ENCODE measurements around the gene KCNA10. TPM values are rescaled to one million over a fixed set of nuclear protein-coding genes. Genes with fewer than 3 reads are reported as not detected.

The KCNA10 gene
- total RNA-seq, 2 experiments from 2014 or later = not detected

DNA sequence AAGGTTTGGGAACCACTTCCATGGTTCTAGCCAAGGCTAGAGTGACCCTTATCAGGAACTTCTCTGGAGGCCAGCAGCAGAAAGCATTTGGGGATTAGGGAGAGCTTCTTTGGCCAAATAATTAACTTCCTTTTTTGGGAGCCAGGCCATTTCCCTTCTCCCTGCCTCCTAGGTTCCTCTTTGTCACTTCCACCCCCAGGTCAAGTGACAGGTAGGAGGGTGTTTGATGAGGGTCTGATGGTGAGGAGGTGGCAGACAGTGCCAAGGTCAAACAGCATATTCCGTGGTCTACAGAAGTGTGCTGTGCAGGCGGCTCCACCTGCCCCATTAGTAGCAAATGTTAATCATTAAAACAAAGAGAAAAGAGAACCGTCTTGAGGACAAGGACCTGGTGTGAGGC lies 1.9 kb upstream of the KCNA10 start:
- TF ChIP-seq EZH2phosphoT487 (IDR thresholded peaks at IDR 0.05; ENCODE audit: borderline replicate concordance, low read depth, low read length) = no peak
- TF ChIP-seq, protein P1, sequence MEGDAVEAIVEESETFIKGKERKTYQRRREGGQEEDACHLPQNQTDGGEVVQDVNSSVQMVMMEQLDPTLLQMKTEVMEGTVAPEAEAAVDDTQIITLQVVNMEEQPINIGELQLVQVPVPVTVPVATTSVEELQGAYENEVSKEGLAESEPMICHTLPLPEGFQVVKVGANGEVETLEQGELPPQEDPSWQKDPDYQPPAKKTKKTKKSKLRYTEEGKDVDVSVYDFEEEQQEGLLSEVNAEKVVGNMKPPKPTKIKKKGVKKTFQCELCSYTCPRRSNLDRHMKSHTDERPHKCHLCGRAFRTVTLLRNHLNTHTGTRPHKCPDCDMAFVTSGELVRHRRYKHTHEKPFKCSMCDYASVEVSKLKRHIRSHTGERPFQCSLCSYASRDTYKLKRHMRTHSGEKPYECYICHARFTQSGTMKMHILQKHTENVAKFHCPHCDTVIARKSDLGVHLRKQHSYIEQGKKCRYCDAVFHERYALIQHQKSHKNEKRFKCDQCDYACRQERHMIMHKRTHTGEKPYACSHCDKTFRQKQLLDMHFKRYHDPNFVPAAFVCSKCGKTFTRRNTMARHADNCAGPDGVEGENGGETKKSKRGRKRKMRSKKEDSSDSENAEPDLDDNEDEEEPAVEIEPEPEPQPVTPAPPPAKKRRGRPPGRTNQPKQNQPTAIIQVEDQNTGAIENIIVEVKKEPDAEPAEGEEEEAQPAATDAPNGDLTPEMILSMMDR (conservative IDR thresholded peaks at IDR 0.05; ENCODE audit: low read length) = no peak
- intact Hi-C loops (cut with micrococcal nuclease; ENCODE audit: unreplicated experiment) = loop anchor here (5.0 to 10.0 kb wide), 2 partner anchors 246 to 474 kb away; no protein-coding TSS in a partner anchor

DNA sequence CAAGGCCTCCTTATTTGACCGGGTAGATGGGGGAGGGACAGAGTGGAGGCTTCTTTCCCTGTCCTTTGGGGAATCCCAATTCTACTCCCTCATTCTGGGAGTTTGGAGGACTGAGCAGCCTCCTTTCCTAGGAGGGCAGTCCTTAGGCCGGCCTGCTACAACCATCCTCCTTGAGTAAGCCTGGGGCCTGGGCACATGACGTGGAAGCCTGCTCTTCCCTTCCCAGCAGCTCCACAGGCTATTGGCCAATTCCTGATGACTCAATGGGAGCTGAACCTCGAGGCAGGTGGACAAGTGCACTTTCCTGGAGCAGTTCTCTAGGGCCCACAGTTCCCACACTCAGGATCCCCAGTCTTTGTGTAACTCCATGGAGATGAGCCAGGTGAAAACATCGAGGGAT lies 3.1 kb downstream of the KCNA10 start:
- H3K4me1 ChIP-seq (ENCODE audit: insufficient read depth, low read length, poor library complexity, severe bottlenecking) = no peaks in the 10 kb centered on the region
- no peaks in the 10 kb centered on the region for H3K9me3 ChIP-seq (ENCODE audit: low read length)
- no peak overlapping the region for H2AFZ ChIP-seq (ENCODE audit: low read length)
- no peak overlapping the region for H3K4me2 ChIP-seq (ENCODE audit: low read length)
- H3K79me2 ChIP-seq (ENCODE audit: insufficient read depth, low read depth, low read length) = no peaks in the 10 kb centered on the region
- intact Hi-C loops (cut with micrococcal nuclease; ENCODE audit: unreplicated experiment) = no loop called here
- TF ChIP-seq, protein P1 (conservative IDR thresholded peaks at IDR 0.05; ENCODE audit: low read length) = no peak
- no peak for TF ChIP-seq EZH2phosphoT487 (IDR thresholded peaks at IDR 0.05; ENCODE audit: borderline replicate concordance, low read depth, low read length)
- CTCF ChIA-PET (ENCODE audit: unreplicated experiment) = no interaction called here
- H3K27ac ChIP-seq (ENCODE audit: low read depth, low read length, poor library complexity, severe bottlenecking) = no peak overlapping the region
- no peaks in the 10 kb centered on the region for H4K20me1 ChIP-seq (ENCODE audit: insufficient read depth, low read length)
- POLR2A ChIA-PET = no interaction called here
- no peaks in the 10 kb centered on the region for H3K36me3 ChIP-seq (ENCODE audit: insufficient read depth, low read length)
- no TSS peak for BruUV-seq (replicated peaks)
- no peaks in the 10 kb centered on the region for H3K9me2 ChIP-seq (ENCODE audit: insufficient read depth, low read length)
- H3K4me3 ChIP-seq (ENCODE audit: low read depth, low read length, poor library complexity, severe bottlenecking) = no peak overlapping the region
- DNase-seq (ENCODE audit: low spot score) = no peak

More for the DNA sequence above, 1.9 kb upstream of the KCNA10 start:
- no peak overlapping the region for H3K4me2 ChIP-seq (ENCODE audit: low read length)
- DNase-seq (ENCODE audit: low spot score) = no peak
- no peak overlapping the region for H3K4me3 ChIP-seq (ENCODE audit: low read depth, low read length, poor library complexity, severe bottlenecking)
- POLR2A ChIA-PET = interaction anchor here (0.5 kb wide), 1 partner anchor 388 kb away, joined by 3 read pairs; no protein-coding TSS in a partner anchor
- H4K20me1 ChIP-seq (ENCODE audit: insufficient read depth, low read length) = no peaks in the 10 kb centered on the region
- no TSS peak for BruUV-seq (replicated peaks)
- H3K9me3 ChIP-seq (ENCODE audit: low read length) = no peaks in the 10 kb centered on the region
- H3K4me1 ChIP-seq (ENCODE audit: insufficient read depth, low read length, poor library complexity, severe bottlenecking) = no peaks in the 10 kb centered on the region
- no peaks in the 10 kb centered on the region for H3K79me2 ChIP-seq (ENCODE audit: insufficient read depth, low read depth, low read length)
- no peaks in the 10 kb centered on the region for H3K9me2 ChIP-seq (ENCODE audit: insufficient read depth, low read length)
- CTCF ChIA-PET (ENCODE audit: unreplicated experiment) = interaction anchor here (0.5 kb wide), 1 partner anchor 90 kb away, joined by 3 read pairs; no protein-coding TSS in a partner anchor
- no peak overlapping the region for H2AFZ ChIP-seq (ENCODE audit: low read length)
- no peak overlapping the region for H3K27ac ChIP-seq (ENCODE audit: low read depth, low read length, poor library complexity, severe bottlenecking)
- no peaks in the 10 kb centered on the region for H3K36me3 ChIP-seq (ENCODE audit: insufficient read depth, low read length)

DNA sequence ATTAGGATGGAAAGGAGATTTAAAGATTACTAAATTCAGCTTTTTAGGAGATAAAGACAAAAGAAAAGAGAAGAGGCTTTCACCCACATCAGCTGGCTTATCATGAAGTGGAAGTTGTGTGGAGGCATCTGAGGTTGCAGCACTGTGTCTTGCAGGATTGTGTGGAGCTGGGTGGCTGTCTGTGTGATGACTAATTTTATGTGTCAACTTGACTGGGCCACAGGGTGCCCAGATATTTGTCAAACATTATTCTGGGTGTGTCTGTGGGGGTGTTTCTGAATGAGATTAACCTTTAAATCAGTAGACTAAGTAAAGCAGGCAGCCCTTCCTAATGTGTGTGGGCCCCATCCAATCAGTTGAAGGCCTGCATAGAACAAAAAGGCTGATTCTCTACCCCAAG lies 3.9 kb downstream of the KCNA10 start:
- ChIA-PET POLR2A (no interaction called here), CTCF (ENCODE audit: unreplicated experiment) (no interaction called here)
- Histone ChIP-seq H3K4me1 (ENCODE audit: insufficient read depth, low read length, poor library complexity, severe bottlenecking) (no peaks in the 10 kb centered on the region), H3K4me2 (ENCODE audit: low read length) (no peak overlapping the region), H3K9me2 (ENCODE audit: insufficient read depth, low read length) (no peaks in the 10 kb centered on the region), H3K79me2 (ENCODE audit: insufficient read depth, low read depth, low read length) (no peaks in the 10 kb centered on the region), H3K27ac (ENCODE audit: low read depth, low read length, poor library complexity, severe bottlenecking) (no peak overlapping the region), H3K9me3 (ENCODE audit: low read length) (no peaks in the 10 kb centered on the region), H2AFZ (ENCODE audit: low read length) (no peak overlapping the region), H3K36me3 (ENCODE audit: insufficient read depth, low read length) (no peaks in the 10 kb centered on the region), H3K4me3 (ENCODE audit: low read depth, low read length, poor library complexity, severe bottlenecking) (no peak overlapping the region), H4K20me1 (ENCODE audit: insufficient read depth, low read length) (no peaks in the 10 kb centered on the region)
- BruUV-seq (replicated peaks) = no TSS peak
- intact Hi-C loops (cut with micrococcal nuclease; ENCODE audit: unreplicated experiment) = no loop called here
- TF ChIP-seq, protein P1 (conservative IDR thresholded peaks at IDR 0.05; ENCODE audit: low read length) = no peak
- TF ChIP-seq EZH2phosphoT487 (IDR thresholded peaks at IDR 0.05; ENCODE audit: borderline replicate concordance, low read depth, low read length) = no peak
- no peak for DNase-seq (ENCODE audit: low spot score)
